GM19025 (cell line): ENCODE measurements around the gene ADAMTS2.

ENCODE experiments used
- ATAC-seq: cut with Tn5 transposase; IDR thresholded peaks from one replicate; pipeline ENCODE4 v1.9.1; 2021; ENCODE audit warnings: mild to moderate bottlenecking, low read depth, moderate library complexity; ENCODE audit not compliant: unreplicated experiment

Gene ADAMTS2

DNA sequence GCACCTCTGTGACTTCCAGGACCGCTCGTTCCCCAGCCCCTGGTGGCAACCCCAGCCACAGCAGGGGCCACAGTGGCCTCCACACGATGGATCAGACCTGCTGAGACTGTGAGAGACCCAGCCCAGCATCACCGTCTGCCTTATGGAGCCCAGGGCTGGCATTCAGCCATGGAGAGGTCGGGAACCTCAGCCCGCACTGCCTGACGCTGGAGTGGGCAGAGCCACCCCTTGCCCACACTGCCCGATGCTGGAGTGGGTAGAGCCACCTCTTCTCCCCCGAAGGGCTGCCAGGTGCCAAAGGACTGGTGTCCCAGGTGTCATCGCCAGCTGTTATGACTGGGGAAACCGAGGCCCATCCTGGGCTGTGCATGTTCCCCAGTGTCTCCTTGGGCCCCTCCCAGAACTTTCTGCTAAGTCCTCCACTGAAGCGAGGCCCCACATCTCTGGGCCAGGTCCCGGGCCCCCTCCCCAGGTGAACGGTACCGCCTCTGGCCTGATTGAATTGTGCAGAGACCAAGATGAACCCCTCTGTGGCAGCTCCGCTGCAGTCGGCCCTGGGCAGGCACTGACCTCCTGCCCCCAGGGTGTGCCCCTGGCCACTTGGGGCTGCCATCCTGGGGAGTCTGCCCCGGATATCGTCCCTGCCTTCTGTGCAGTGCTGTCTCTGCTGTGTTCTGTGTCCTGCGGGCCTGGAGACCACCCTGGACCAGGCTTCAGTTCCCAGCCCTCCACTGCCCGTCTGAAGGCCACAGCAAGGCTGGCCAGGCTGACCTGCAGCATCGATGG is 137.1 kb downstream of the ADAMTS2 start:
- no peak for ATAC-seq

DNA sequence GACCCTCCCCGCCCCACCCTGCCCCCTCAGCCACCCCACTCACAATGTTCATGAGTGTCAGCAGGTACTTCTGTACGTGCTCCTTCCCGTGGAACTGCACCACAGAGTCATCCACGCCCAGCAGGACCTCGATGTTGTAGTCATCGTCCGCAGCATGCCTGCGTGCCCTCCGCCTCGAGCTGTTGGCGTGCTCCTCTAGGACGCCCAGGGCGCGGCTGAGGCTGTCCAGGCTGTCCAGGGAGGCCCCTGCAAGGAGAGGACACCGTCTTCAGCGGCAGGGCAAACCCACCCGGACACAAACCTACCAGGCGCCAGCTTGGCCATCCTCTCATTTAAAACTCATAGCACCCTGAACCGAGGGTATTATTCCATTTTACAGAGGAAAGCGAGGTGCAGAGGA is 137.8 kb downstream of the ADAMTS2 start:
- no peak for ATAC-seq

GRCh38 chr5:179206366-179206765 is 138.9 kb downstream of the ADAMTS2 start:
- ATAC-seq, result no peak

GRCh38 chr5:179205277-179205676 is 140.0 kb downstream of the ADAMTS2 start:
- ATAC-seq, result no peak

- no peak for ATAC-seq
Observed at GRCh38 chr5:179204572-179204971, 140.7 kb downstream of the ADAMTS2 start.

DNA sequence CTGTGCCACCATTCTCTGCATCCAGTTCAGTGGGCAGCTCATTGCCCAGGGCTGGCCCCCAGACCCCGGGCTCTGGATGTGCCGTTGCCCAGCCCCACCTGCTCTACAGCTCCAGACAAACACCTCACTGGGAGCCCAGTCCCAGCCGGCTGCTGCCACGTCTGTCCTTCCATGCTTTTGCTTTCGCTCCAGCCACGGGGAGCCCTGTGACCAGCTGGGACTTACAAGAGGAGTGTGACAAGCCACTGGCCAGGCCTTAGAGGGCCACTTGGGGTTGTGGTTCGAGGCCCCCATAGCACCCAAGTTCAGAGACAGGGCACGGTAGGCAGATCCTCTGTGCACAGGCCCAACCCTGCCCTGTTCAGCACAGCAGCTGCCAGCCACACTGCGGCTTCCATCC is 142.0 kb downstream of the ADAMTS2 start:
- ATAC-seq, result no peak

- ATAC-seq, result no peak
Observed at GRCh38 chr5:179201986-179202385, 143.3 kb downstream of the ADAMTS2 start.

DNA sequence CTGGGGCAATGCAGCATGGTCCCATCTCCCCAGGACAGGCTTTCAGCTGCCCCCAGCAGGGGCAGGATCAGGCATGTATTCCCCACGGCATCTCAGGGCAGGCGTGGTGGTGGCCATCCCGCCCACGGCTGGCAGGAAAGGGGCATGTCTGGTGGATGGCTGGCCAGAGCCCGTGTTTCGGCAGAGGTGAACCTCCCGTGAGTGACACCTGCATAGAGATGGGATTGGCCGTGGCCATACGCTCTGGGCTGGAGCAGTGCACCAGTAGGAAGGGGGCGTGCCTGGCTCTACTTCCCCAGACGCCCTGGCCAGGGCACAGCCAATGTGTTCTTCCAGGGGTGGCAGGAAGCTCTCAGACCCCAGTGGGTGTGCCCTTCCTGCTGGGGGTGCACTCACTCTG is 146.0 kb downstream of the ADAMTS2 start:
- no peak for ATAC-seq

GRCh38 chr5:179198825-179199224 is 146.4 kb downstream of the ADAMTS2 start:
- ATAC-seq, result no peak

GRCh38 chr5:179196405-179197079 is 148.7 kb downstream of the ADAMTS2 start:
- ATAC-seq, result no peak

DNA sequence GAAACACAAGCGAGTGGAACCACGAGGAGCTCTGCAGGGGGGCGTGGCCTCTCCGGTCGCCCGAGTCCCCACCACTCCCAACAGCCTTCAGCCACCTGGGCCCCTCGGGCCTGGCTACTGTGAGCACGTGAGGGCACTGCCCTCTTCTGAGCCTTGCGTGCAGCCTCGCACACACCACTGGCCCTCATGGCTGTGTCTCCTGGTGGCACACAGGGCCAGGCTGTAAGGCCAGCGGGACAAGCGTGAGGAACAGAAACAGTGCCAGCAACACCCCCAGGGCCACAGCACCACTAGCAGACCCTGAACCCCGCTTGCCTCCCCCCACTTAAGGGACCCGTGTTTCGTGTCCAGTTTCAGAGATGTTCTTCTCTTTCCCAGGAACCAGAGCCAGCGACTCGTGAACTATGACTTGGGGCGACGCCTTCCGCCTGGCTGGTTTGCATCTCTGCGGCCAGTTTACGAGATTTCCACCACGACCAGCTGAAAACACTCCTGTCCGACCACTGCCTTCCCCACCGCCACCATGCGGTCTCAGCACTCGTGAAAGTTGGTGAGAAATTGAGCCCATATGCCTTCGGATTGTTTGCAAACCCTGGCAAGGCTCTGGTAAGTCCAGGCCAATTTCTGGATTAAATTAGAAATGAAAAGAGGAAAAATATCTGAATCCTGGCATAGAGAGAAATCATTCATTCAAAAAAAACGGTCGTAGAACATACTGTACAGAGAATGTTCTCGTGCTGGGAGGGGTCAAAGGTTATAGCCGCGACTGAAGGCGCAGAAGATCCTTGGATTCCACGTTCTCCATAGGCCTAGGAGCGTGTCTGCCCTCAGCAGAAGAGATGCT is 149.5 kb downstream of the ADAMTS2 start:
- ATAC-seq, result no peak

DNA sequence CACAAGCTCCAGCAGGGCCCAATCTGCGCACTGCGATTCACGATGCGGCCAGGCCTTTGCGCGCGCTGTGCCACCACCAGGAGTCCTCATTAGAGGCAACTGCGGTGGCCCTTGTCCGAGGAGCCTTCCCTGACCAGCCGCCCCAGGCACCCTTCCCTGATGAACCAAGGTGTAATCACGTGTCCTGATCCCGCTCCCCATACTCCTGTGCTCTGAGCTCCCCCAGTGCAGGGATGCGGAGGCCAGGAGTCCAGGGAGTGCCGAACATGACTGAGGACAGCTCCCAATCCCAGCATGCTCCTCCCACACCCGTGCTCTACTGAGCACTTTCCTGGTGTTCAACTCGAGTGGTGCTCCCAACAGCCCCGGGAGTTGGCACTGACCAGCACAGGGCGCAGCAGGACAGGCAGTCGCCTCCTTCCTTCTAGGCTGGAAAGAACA is 150.3 kb downstream of the ADAMTS2 start:
- no peak for ATAC-seq

DNA sequence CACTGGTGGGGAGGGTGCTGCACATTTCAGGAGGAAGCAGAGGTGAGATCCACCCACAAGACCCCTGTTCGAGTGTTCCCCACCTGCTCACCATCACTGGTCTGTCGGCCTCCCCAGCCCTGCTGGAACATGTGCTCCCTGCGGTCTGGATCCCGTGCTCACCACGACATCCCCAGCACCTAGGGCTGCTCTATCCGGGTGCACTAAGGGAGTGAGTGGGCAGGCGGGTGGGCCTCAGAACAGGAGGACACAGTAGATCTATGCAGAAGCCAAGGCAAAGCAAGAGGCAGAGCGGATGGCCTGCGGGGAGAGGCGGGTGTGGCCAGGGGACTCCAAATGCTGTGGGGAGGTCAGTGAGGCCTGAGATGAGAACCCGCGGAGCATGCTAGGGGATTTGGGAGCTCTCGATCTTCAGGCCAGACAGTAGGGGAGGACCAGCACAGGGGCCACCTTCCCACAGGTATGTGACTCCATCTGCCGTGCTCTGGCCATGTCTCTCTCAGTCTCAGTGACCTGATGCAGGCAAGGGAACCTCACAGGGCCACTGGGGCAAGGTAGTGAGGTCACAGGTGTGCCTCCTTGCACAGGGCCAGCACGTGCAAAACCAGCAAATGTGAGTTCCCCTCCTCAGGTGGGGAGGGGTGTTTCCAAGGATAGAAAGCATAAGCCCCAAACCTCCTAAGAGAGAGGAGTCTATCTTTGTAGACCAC is 150.9 kb downstream of the ADAMTS2 start:
- no peak for ATAC-seq

DNA sequence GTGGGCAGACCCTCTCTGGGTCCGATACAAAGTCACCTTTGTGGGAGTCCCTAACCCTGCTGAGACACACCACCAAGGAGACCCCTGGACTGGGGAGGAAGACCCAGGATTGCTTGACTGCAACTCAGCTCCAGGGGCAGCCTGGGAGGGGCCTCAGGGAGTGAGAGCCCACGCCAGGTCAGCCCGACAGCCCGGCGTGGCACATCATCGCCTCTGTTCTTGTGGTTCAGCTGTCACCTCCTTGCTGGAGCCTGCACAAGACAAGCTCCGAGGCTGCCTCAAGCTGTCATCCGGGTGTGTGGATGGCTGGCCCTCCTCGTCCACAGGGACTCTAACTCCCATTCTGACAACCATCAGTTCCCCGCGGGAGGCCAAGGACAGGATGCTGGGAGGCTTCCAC is 151.5 kb downstream of the ADAMTS2 start:
- ATAC-seq, result no peak

DNA sequence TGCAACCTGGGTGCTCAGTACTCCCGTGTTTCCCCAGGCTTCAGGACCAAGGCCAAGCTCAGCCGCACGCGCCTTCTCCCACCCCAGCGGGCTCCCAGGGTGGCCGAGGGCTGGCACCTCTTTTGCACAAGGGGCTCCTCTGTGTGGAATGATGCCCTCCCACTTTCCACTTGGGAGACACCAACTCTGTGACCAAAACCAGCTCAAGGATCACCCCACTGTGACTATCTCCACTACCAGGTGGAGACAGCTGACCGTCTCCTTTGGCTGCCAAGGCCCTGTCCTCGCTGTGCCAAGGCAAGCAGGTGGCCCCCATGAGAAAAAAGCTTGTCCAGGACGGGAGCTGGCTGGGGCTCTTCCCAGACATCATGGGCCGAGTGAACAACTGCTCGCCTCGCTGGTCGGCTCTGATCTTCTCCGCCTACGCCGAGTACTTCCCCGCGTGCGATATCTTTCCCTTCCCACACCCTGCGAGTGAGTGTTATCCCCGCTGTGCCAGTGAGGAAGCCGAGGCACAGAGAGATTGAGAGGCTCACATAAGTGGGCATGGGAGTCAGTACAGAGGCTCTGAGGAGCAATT is 152.3 kb downstream of the ADAMTS2 start:
- no peak for ATAC-seq

DNA sequence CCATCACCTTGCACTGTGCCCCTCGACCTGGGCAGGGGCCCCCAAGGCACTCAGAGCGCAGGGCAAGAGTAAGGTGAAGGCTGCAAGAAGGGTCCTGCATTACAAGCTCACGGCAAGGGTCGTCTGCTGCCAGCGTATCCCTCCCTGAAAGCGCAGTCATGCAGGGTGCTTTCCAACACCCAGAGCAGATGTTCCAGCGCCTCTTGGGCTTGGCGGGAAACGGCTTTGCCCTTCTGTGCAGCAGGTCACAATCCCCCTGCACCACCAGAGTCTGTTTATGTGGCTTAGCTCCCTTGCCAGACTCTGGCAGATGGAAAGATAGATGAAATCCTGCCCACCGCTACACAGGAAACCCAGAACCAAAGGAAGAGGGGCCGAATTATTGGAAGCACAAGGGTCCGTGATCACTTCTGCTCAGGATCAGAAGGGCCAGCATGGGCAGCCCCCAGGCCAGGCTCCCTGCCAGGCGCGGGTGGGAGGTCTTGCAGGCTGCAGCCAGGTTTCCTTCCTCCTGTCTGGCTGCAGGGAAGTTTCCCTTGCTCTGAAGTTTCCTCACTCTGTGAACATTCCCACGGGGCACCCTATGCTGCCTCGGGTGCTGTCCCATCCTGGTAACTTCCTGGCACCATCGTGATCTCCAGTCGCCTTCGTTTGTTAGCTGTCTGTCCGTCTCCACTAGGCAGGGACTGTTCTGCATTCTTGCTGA is 152.9 kb downstream of the ADAMTS2 start:
- ATAC-seq, result no peak

DNA sequence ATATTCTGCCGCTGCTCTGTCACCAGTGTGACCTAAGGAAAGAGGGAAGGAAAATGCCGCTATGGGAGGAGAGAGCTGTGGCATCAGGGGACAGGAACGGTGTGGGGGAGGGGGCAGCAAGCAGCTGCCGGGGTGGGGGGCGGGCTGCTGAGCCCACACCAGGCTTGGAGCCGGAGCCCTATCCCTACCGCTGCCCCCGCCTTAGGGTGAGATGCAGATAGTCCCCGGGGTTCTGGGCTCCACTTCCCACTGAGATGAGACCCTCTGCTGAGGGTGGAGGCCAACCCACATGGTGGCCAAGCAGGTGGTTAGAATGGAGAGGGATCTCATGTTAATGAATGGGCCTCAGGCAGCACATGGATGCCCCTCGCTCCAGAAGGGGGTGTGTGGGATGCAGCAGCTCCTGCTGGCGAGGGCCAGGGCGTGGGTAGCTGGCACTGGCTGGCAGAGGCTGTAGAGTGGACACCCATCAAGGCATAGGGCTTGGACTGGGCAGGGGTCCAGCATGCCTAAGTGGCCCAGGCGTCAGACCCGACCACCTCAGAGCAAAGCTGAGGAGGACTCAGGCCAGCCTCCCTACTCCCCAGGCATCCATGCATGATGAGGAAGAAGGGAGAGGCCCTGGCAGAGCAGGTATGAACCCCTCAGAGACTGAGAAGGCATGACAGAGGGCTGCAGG is 153.6 kb downstream of the ADAMTS2 start:
- ATAC-seq, result no peak

DNA sequence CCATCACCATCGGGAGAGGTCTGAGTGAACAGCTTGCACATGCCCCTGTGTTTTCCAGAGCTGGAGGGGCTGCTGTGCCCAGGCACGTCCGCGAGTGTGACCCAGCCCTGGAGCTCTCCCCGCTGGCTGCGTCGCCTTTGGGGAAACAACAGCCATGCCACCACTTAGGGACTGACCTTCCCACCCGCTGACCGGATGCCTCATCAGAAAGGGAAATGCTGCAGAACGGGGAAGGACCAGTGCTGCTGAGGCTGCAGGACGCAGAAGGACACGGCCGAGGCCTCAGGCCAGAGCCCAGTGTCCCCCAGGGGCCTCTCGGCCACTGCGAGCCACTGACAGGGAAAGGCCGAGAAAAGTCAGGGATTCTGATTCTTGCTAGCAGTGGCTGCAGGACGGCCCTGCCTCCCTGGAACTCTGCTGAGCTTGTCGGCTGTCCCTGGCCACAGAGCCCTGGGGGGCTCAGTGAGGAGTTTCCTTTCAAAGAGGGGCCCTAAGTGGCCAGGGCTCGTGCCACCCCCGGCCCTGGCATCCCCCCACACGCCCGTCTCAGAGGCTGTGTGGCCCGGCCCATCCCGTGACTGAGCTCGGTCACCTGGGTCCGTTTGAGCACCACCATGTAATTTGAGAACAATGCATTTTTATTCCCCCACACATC is 154.3 kb downstream of the ADAMTS2 start:
- ATAC-seq, result no peak

DNA sequence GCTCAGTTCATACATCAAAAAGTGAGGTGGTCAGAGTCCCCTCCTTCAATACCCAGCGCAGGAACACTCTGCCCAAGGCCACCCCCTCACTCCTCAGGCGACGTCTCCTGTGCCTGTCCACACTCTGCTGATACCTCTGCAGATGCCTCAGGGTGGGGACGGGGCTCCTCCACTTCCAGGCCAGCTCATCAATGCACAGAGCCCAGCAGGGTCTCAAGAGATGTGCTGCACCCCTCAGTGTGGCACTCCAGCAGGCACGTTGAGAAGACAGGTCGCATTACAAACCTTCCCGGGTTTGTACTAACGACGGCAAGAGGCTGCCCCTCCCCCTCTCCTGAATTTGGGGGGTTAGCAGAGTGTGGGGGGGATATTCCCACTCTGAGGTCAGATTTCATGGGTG is 156.6 kb downstream of the ADAMTS2 start:
- ATAC-seq, result no peak
